Skeletal muscle satellite cell (primary cell): ENCODE measurements around the gene RIN3.
"Not testable (repeated sequence)": the region's sequence is repeated elsewhere in the genome, so short reads cannot be mapped to it uniquely, and the experiment has no call there.

Experiments used
- H3K27me3 ChIP-seq: 2 replicates; pipeline ENCODE4 v1.7.0; 2013; ENCODE audit warnings: low read length; ENCODE audit not compliant: control insufficient read depth, insufficient read depth
- H3K36me3 ChIP-seq: 2 replicates; pipeline ENCODE4 v1.7.0; 2013; ENCODE audit warnings: mild to moderate bottlenecking, control low read depth, low read length; ENCODE audit not compliant: insufficient read depth
- H3K4me1 ChIP-seq: 2 replicates; pipeline ENCODE4 v1.7.0; 2013; ENCODE audit warnings: low read length; ENCODE audit not compliant: control insufficient read depth, insufficient read depth
- H3K4me2 ChIP-seq: 2 replicates; pipeline ENCODE4 v1.7.0; 2013; ENCODE audit warnings: mild to moderate bottlenecking, low read length
- H3K4me3 ChIP-seq: 2 replicates; pipeline ENCODE4 v1.7.0; 2013; ENCODE audit warnings: low read length
- H3K9ac ChIP-seq: 2 replicates; pipeline ENCODE4 v1.7.0; 2013; ENCODE audit warnings: mild to moderate bottlenecking, low read depth, low read length, moderate library complexity
- H3K9me3 ChIP-seq: replicated peaks from 2 replicates; pipeline ENCODE4 v1.7.0; 2013; ENCODE audit warnings: mild to moderate bottlenecking, control low read depth, low read length

RIN3 gene

GRCh38 chr14:92704036-92704804 is 190.6 kb downstream of the RIN3 start:
- Histone ChIP-seq H3K36me3 (no peaks in the 10 kb centered on the region), H3K4me2 (no peak overlapping the region), H3K4me1 (peaks cover 6% of the 10 kb centered on the region), H3K9me3 (no peaks in the 10 kb centered on the region), H3K4me3 (no peak overlapping the region), H3K27me3 (no peaks in the 10 kb centered on the region), H3K9ac (no peak overlapping the region)

- Histone ChIP-seq H3K4me1 (peaks cover 10% of the 10 kb centered on the region), H3K36me3 (no peaks in the 10 kb centered on the region), H3K4me3 (no peak overlapping the region), H3K9ac (no peak overlapping the region), H3K9me3 (no peaks in the 10 kb centered on the region), H3K27me3 (no peaks in the 10 kb centered on the region), H3K4me2 (no peak overlapping the region)
Observed at GRCh38 chr14:92704821-92705220, 191.2 kb downstream of the RIN3 start.

GRCh38 chr14:92706386-92706785 is 192.8 kb downstream of the RIN3 start:
- H3K9ac ChIP-seq = no peak overlapping the region
- no peaks in the 10 kb centered on the region for H3K36me3 ChIP-seq
- no peaks in the 10 kb centered on the region for H3K9me3 ChIP-seq
- no peaks in the 10 kb centered on the region for H3K27me3 ChIP-seq
- no peak overlapping the region for H3K4me2 ChIP-seq
- H3K4me1 ChIP-seq = peaks cover 10% of the 10 kb centered on the region
- H3K4me3 ChIP-seq = no peak overlapping the region

GRCh38 chr14:92709340-92710000 is 195.9 kb downstream of the RIN3 start:
- no peaks in the 10 kb centered on the region for H3K27me3 ChIP-seq
- H3K36me3 ChIP-seq = no peaks in the 10 kb centered on the region
- H3K4me3 ChIP-seq = no peak overlapping the region
- peaks cover 10% of the 10 kb centered on the region for H3K4me1 ChIP-seq
- H3K9me3 ChIP-seq = no peaks in the 10 kb centered on the region
- no peak overlapping the region for H3K9ac ChIP-seq
- no peak overlapping the region for H3K4me2 ChIP-seq

- peaks cover 10% of the 10 kb centered on the region for H3K4me1 ChIP-seq
- H3K9me3 ChIP-seq = no peaks in the 10 kb centered on the region
- H3K36me3 ChIP-seq = no peaks in the 10 kb centered on the region
- no peak overlapping the region for H3K4me2 ChIP-seq
- H3K9ac ChIP-seq = no peak overlapping the region
- H3K27me3 ChIP-seq = no peaks in the 10 kb centered on the region
- no peak overlapping the region for H3K4me3 ChIP-seq
Observed at GRCh38 chr14:92710001-92710341, 196.4 kb downstream of the RIN3 start.

GRCh38 chr14:92711976-92712653 is 198.5 kb downstream of the RIN3 start:
- H3K36me3 ChIP-seq = no peaks in the 10 kb centered on the region

GRCh38 chr14:92712654-92713051 is 199.1 kb downstream of the RIN3 start:
- H3K4me2 ChIP-seq = no peak overlapping the region

More at GRCh38 chr14:92711976-92712653, 198.5 kb downstream of the RIN3 start:
- Histone ChIP-seq H3K9ac (no peak overlapping the region), H3K4me2 (no peak overlapping the region), H3K27me3 (no peaks in the 10 kb centered on the region), H3K4me1 (peaks cover 10% of the 10 kb centered on the region), H3K4me3 (no peak overlapping the region), H3K9me3 (no peaks in the 10 kb centered on the region)

GRCh38 chr14:92714739-92715307 is 201.2 kb downstream of the RIN3 start:
- H3K4me2 ChIP-seq, H3K27me3 ChIP-seq, H3K9ac ChIP-seq, H3K36me3 ChIP-seq, H3K4me1 ChIP-seq, H3K9me3 ChIP-seq, H3K4me3 ChIP-seq: not testable (repeated sequence)

More at GRCh38 chr14:92712654-92713051, 199.1 kb downstream of the RIN3 start:
- H3K9me3 ChIP-seq = no peaks in the 10 kb centered on the region
- no peaks in the 10 kb centered on the region for H3K36me3 ChIP-seq
- H3K4me1 ChIP-seq = peaks cover 10% of the 10 kb centered on the region
- H3K4me3 ChIP-seq = no peak overlapping the region
- H3K27me3 ChIP-seq = no peaks in the 10 kb centered on the region
- no peak overlapping the region for H3K9ac ChIP-seq

- no peaks in the 10 kb centered on the region for H3K27me3 ChIP-seq
- H3K36me3 ChIP-seq = no peaks in the 10 kb centered on the region
- no peak overlapping the region for H3K9ac ChIP-seq
- H3K9me3 ChIP-seq = no peaks in the 10 kb centered on the region
- H3K4me3 ChIP-seq = no peak overlapping the region
- H3K4me1 ChIP-seq = no peaks in the 10 kb centered on the region
- H3K4me2 ChIP-seq = no peak overlapping the region
Observed at GRCh38 chr14:92716131-92716530, 202.6 kb downstream of the RIN3 start.

- no peaks in the 10 kb centered on the region for H3K27me3 ChIP-seq
Observed at GRCh38 chr14:92717571-92718042, 204.0 kb downstream of the RIN3 start.

GRCh38 chr14:92718664-92719063 is 205.1 kb downstream of the RIN3 start:
- Histone ChIP-seq H3K4me3 (no peak overlapping the region), H3K36me3 (no peaks in the 10 kb centered on the region), H3K4me2 (no peak overlapping the region), H3K9me3 (no peaks in the 10 kb centered on the region), H3K9ac (no peak overlapping the region), H3K4me1 (no peaks in the 10 kb centered on the region), H3K27me3 (no peaks in the 10 kb centered on the region)

More at GRCh38 chr14:92717571-92718042, 204.0 kb downstream of the RIN3 start:
- H3K4me1 ChIP-seq = no peaks in the 10 kb centered on the region
- H3K9me3 ChIP-seq = no peaks in the 10 kb centered on the region
- H3K9ac ChIP-seq = no peak overlapping the region
- no peak overlapping the region for H3K4me2 ChIP-seq
- H3K4me3 ChIP-seq = no peak overlapping the region
- H3K36me3 ChIP-seq = no peaks in the 10 kb centered on the region
